HG02884 (cell line): Measurements from ENCODE around the gene RPL10.
A peak's percentile ranks its signal among the peaks of the same experiment; 100 is the strongest.
"Not testable (repeated sequence)": the region's sequence is repeated elsewhere in the genome, so short reads cannot be mapped to it uniquely, and the experiment has no call there.

ENCODE experiments used
- ATAC-seq: cut with Tn5 transposase; IDR thresholded peaks from one replicate; pipeline ENCODE4 v1.9.1; 2021; ENCODE audit warnings: mild to moderate bottlenecking, moderate library complexity; ENCODE audit not compliant: unreplicated experiment

Gene RPL10

DNA sequence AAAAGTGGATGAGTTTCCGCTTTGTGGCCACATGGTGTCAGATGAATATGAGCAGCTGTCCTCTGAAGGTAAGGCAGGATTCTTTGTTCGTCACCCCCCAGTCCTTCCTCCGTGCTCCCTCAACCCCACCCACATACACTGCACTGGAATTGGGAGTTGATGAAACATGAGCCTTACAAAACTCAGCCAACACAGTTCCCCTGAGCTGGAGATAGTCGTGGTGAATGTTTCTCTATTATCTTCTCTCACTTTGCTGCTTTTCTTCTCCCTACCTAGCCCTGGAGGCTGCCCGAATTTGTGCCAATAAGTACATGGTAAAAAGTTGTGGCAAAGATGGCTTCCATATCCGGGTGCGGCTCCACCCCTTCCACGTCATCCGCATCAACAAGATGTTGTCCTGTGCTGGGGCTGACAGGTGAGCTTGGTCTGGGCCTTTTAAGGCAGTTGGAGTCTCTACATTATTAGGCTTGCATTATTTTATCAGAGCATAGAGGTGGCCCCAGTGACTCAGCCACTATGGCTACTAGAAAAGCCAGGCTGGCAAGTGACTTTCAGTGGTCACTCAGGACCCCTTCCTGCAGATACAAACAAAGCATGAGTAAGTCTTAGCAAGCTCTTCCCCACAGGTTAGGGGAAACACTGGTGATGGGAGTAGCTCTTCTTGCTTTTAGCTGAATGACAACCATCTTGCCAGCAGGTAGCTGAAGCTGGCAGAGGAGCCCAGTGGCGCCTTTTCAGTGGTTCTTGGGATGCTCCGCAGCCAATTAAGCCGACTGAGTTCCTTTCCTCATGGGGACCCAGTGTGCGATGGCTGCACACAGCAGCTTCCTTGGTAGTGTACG lies 1.6 kb downstream of the RPL10 start:
- no peak for ATAC-seq

DNA sequence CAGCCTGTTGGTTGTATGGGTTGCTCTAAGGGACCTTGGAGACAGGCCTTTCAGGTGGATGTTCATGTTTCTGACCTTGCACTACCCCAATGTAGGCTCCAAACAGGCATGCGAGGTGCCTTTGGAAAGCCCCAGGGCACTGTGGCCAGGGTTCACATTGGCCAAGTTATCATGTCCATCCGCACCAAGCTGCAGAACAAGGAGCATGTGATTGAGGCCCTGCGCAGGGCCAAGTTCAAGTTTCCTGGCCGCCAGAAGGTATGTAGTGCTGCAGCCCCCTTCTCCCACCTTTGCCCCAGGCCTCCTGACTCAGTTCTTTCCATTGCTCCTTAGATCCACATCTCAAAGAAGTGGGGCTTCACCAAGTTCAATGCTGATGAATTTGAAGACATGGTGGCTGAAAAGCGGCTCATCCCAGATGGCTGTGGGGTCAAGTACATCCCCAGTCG lies 2.2 kb downstream of the RPL10 start:
- ATAC-seq, result not testable (repeated sequence)

DNA sequence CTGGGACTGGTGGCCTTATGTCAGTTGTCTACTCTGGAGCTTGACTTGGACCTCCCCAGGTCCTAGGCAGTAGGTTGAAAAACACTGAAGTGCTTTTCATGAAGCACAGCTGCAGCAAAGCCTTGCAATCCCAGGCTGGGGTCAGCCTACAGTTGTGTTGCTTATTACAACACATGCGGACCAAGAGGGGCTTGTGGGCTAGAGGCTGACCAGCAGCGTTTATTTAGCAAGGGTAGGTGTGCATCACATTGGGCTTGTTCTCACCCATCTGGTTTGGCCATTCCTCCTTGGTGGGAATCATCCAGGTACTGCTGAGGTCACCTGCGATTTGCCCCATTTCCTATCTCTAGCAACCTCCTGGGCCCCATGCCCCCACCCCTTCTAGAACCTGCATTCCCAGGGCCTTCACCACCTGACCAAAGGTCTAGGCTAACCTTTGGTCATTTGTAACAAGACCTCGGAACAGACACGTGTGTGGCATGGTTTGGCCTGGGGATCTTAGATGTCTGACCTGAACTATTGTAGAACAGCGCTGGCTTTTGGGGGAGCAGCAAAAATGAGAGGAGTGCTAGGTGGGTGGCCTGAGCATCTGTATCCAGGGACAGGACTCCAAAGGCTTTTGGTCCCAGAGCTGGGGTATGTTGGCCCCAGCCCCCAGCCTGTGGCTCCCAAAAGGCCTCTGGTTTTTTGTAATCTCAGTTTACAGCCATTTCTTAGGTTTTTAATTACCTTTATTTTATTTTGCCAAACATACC lies 3.0 kb downstream of the RPL10 start:
- ATAC-seq, result no peak

DNA sequence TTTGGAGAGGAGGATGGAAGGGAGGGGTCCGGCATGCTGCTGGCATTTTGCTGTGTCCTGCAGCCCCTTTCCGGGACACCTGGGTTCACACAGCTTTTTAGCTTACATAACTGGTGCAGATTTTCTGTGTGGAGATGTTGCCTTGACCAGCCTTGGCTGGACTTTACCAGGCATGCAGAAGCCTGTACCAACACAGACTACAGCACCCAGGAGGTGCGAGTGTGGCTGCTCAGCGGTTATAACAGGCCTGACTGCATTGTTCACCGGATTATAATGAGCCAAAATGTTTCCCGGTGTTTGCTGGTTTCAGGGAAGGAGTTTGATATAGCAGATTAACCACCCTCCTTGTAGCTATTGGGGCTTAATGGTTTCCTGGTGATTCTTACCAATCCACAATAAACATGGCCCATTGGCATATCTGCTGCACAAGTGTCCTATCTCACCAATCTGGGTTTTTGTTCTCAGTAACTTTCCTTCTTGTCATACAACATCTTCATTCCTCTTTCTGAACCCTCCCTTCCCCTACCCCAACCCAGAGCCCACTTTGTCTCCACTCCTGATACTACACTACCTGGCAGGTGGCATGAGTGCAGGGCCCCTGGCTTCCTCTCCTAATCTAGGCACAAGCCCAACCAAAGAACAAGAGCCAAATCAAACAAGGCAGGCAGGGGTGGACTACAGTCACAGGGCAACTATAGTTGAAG lies 3.9 kb downstream of the RPL10 start:
- ATAC-seq, result no peak

DNA sequence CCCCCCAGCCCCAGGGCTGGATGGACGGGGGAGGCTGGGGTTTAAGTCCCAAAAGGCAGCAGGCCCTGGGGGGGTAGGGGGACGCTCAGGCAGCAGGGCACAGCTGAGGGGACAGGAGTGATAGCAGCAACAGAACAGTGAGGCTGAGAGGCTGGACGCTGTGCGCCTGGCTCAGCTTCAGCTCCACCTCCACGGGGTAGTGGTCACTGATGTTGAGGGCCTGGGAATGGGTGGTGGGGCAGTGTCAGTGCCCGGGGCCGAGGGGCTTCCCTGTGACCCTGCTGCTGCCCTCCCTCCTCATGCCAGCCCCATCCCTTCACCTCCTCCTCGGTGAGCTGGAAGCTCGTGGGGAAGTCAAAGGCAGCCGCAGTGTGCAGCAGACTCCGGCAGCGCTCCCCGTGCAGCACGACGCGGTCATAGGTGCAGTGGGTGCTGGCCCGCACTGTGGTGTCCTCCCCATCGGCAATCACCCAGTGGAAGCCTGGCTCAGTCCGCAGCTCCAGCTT lies 4.5 kb downstream of the RPL10 start:
- ATAC-seq, result no peak

DNA sequence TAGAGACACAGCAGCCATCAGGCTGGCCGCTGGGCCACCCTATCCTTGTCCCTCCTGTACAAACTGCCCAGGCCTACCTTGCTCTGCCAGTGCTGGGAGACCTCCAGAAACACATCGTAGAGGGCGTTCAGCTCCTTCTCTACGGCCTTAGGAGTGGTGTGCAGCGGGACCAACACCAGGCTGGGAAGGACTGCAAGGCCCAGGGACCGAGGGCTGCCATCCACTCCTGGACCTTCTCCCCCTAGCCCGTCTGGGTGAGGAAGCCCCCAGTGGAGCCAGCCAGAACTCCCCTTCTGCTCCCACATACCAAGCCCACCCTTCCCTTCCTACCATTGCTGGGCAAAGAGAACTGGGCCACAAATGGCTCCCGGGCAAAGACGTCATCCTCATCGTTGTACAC lies 5.0 kb downstream of the RPL10 start:
- ATAC-seq, result no peak

DNA sequence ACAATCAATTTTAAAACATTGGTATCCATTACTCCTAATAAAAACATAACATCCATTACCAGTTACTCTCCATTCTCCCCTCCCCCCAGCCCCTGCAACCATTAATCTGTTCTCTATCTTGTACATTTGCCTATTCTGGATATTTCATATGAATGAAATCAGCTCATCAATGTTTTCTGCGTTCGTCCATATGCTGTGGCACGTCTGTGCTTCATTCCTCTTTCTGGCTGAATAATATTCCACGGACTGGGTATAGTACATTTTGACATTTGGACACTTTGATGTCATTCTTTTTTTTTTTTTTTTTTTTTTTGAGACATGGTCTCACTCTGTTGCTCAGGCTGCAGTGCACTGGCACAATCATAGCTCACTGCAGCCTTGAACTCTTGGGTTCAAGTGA lies 5.7 kb downstream of the RPL10 start:
- ATAC-seq, result no peak

DNA sequence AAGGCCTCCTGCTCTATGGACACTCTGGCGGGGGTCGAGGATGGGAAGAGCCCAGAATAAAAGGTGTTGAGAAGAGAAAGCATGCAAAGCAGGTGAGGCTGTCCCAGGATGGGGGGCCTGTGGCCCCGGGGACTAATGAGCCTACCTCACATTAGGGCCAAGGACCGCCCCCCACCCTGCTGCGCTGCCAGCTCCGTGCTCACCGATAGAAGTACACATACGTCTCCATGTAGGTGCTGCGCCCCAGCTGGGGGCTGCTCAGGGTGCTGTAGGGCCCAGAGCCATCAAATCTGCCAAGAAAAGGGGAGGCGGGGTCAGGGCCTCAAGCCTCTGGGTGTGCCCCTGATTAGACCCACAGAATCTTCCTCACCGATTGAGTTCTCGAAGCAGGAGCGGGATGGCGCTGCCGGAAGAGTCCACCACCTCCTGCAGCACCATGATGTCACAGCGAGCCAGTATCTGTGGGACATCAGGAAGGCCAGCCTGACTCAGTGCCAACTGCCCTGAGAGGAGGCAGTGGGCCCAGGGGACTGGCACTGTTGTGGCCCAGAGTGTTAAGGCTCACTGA lies 6.5 kb downstream of the RPL10 start:
- no peak for ATAC-seq

DNA sequence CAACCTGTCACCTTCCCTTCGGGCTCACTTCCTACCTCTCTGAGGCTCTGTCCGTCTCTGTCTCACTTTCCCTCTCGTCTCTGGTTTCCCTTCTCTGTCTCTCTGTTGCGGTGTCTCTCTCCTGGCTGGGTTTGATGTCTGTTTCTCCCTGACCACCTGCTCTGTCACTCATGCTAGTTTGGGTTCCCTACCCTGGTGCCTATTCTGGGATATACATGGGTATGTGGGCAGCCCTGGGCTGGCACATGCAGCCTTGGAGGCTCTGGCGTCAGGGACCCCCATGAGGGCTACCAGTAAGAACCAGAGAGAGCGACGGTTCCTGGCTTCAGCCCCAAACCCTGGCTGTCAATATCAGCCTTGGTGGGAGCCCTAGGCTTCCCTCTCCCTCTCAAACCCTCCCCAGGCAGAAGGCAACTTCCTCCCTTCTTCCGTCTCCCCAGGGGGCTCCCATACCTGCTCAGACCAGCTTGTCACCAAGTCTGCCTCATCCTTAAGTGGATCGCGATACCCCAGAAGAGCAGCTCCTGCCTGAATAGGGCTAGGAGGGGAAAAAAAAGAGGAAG lies 10.6 kb downstream of the RPL10 start:
- ATAC-seq, result no peak

DNA sequence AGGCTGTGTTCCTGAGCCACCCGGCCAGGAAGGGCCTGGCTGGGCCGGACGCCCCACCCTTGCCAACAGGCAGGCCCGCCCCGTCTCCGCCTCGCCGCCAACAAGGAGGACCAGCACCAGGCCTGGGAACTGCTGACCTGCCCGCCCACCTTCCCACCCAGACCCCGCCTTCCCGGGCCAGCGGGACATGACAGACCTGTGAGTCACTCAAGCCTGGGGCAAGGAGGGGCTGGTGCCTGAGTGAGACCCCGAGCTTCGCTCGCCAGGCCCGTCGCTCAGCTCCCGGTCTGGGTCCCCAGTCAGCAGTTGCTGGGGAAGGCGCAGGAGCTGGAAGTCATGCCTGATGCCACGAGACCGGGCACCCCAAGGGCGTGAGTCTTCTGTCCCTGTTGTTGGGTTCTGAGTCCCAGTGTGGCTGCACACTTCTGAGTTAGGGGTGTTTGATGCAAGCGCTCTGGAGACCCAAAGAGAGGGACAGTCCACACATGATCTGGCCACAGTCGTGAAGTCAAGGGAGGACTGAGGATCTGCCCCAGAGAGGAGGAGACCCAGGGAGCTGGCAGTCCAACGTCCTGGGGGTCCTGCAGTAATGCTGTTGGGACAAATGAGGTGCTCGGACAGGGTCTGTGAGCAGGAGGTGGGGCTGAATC lies 11.2 kb downstream of the RPL10 start, which contains the start of gene DNASE1L1:
Gene DNASE1L1, minus strand, starts transcription at position 33 of the 650 bp plus-strand sequence. CDS start 3,686 bp downstream, outside the sequence.
- no peak for ATAC-seq

DNA sequence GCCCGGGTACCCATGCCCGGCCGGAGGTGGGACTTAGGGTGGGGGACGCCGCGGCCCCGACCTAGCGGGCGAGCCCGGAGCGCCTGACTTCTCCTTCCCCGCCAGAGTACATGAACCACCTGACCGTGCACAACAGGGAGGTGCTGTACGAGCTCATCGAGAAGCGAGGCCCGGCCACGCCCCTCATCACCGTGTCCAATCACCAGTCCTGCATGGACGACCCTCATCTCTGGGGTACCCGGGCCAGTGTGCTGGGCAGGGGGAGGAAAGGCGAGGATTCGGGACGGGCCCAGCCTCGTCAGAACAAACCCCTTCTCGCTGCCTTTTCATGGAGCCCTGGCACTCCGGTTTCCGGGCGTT lies 13.8 kb downstream of the RPL10 start:
- ATAC-seq, result peak; percentile 46

DNA sequence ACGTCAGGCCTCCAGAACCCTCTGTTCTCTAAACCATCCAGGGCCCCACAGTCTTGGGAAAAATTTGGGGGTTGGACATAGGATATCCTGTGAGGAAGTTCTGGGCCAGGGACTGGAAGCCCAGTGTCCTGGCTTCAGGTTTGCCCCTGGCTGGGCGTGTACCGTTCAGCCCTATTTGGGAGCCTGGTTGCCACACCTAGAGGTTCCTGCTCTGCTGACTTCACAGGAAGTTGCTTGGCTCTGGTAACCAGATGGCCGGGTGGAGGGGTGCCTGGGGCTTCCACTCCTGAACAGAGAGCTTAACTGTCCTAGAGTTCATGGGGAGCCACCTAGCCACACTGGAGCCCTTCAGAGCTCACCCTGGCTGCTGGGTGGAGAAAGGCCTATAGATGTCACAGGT lies 14.3 kb downstream of the RPL10 start:
- ATAC-seq, result no peak

DNA sequence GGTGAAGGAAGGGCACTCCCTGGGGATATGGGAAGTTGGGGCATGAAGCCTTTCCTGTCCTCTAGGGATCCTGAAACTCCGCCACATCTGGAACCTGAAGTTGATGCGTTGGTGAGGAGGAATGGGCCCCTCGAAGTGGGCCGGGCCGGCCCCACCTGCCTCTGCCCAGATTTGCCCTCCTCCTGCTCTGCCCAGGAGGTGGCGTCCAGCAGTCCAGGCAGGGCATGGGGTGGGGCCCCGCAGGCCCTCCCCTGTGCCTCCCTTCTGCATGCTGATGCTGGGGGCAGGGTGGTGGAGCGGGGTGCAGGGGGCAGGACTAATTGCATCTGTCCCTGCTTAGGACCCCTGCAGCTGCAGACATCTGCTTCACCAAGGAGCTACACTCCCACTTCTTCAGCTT lies 15.0 kb downstream of the RPL10 start:
- no peak for ATAC-seq

DNA sequence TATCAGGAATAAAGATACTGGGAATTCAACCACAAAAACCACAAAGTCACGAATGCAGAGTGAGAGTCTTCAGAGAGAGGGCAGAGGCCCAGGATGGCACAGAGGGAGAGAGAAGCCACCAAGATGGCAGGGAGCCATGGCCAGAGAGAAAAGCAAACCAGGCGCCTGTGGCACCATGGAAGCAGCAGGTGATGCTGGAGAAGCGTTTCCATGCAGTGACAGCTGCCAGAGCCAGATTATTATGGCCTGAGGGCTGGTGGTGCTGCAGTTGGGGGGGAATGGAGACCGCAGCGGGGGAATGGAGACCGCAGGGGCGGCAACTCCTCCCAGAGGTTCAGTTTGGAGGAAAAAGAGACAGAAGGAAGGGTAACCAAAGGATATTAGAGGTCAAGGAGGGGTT lies 19.0 kb downstream of the RPL10 start:
- no peak for ATAC-seq

DNA sequence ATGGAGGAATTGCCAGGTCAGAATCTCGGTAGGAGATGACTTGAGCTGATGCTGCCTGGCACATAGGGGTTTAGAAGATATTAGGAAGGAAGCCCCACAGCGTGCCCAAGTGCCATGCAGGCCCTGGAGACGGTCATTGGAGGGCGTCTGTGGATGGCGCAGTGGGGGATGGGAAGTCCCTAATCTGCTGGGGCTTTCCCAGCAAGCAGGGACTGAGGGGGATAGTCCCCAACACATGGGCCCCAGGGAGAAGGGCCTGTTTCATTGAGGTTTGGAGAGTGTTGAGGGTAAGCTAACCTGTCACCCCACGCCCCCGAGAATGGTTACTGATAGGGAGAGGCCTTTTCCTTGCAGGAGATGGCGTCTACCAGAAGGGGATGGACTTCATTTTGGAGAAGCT lies 21.0 kb downstream of the RPL10 start:
- ATAC-seq, result no peak

DNA sequence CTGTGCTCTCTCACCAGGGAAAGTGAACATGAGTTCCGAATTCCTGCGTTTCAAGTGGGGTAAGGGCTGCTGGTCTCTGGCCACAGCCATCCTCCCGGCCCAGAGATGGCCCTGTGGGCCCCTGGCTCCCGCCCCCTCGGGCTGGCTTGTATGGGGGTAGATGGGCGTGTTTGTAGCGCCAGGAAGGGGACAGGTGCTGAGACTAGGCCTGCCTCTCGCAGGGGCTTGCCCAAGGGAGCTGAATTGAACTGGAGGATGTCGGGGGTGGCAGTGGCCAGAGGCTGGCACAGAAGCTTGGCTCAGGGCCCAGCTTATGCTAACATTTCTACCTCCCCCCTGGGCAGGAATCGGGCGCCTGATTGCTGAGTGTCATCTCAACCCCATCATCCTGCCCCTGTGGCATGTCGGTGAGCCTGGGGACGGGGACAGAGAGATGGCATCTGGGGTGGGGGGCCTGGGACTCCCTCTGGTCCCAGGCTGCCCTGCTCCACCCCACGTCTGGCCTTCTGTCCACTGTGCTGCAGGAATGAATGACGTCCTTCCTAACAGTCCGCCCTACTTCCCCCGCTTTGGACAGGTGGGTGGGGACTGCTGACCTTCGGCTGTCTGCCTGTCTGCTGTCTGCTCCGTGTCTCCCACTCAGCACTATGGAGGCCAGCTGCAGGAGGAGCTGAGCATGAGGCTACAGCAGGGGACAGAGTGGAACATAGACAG lies 21.7 kb downstream of the RPL10 start:
- no peak for ATAC-seq

DNA sequence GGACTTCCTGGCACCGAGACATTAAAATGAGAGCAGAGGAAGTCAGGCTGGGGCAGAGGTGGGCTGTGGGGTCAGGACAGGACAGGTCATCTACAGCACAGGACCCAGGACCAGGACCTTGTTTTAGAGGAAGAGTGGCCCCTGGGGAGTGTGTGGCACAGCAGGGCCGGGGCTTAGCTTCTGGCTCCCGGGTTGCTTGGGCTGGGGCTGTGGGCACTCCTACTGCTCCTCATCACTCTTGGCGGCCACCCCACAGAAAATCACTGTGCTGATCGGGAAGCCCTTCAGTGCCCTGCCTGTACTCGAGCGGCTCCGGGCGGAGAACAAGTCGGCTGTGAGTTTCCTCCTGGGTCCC lies 22.2 kb downstream of the RPL10 start:
- ATAC-seq, result no peak

DNA sequence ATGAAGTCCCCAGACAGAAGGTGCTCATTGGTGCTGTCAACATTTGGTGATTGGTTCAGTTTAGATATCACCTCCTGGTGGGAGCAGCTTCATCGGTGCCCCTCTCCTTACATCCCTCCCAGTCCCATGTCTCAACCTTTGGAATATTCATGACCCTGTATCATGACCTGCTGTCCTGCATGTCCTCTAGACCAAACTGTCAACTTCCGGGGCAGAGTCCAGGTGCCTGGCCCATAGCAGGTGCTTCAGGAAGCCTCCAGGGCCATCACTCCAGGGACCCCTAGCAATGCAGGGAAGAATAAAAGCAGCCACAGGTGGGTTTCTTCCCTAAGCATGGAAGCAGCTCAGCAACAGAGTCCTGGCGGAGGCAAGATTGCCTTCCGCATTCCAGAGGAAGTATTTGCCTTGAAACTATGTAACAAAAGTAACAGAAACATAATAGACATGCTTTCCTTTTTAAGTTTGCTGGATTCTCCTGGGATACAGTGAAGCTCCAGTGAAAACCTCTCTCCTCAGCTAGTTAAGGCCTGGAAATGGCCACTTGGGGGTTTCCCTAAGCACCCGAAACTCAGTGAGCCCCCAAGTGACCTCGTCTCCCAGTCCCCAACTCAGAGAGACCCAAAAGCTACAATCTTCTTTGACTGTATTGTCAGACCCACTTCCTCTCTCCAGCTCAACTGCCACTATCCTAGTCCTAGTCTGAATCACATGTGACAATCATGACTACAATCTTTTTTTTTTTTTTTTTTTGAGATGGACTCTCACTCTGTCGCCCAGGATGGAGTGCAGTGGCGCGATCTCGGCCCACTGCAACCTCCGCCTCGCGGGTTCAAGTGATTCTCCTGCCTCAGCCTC lies 29.0 kb downstream of the RPL10 start:
- no peak for ATAC-seq
